AG08395 (cell line): ENCODE measurements around the gene SEMA3C.
"Not testable (repeated sequence)": the region's sequence is repeated elsewhere in the genome, so short reads cannot be mapped to it uniquely, and the experiment has no call there.

Source experiments
- DNase-seq: peaks from one replicate; pipeline ENCODE4 v3.0.0; 2012; ENCODE audit warnings: mixed read lengths, low spot score

Gene SEMA3C

DNA sequence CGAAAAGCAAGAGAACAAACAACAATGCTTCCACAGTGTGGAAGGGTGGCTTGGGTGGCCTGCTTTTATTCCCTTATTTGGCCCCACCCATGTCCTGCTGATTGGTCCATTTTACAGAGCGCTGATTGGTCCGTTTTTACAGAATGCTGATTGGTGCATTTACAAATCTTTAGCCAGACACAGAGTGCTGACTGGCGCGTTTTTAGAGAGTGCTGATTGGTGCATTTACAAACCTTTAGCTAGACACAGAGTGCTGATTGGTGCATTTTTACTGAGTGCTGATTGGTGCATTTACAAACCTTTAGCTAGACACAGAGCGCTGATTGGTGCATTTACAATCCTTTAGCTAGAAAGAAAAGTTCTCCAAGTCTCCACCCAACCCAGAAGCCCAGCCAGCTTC is 8.1 kb upstream of the SEMA3C start:
- not testable (repeated sequence) for DNase-seq

DNA sequence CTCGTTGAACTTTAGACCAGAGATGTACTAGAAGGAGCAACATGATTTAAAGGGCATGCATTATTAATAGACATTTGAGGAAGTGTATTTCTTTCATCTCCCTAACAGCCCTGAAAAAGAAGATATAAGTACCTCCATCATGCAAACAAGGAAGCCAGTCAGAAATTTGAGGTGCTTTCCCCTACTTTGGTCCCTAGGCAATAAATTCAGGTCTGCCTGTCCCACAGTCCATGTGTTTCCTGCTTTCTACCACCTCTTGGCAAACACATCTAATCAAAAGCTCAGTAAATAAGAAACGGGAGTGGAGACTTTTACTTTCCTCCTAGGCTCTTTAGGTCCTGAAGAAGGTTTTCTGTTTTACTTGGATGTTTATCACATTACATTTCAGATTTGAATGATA is 5.2 kb upstream of the SEMA3C start:
- no peak for DNase-seq

DNA sequence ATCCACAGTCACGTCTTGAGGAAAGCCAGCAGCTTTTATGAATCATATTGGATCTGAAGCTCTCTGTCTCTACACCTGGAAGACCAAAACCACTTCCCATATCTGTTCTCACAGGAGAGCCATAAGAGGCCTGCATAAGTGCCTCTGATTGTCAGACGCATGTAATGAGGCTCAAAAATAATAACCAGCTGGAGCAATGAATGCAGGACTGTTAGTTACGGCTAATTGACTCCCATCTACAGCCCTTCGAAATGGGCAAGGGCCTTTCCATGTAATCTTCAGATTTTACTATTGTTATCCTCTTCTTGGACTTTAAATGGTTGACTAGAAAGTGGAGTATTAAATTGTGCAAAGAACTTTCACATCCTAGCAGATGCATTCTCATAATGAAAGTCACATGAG is 4.4 kb upstream of the SEMA3C start:
- no peak for DNase-seq

DNA sequence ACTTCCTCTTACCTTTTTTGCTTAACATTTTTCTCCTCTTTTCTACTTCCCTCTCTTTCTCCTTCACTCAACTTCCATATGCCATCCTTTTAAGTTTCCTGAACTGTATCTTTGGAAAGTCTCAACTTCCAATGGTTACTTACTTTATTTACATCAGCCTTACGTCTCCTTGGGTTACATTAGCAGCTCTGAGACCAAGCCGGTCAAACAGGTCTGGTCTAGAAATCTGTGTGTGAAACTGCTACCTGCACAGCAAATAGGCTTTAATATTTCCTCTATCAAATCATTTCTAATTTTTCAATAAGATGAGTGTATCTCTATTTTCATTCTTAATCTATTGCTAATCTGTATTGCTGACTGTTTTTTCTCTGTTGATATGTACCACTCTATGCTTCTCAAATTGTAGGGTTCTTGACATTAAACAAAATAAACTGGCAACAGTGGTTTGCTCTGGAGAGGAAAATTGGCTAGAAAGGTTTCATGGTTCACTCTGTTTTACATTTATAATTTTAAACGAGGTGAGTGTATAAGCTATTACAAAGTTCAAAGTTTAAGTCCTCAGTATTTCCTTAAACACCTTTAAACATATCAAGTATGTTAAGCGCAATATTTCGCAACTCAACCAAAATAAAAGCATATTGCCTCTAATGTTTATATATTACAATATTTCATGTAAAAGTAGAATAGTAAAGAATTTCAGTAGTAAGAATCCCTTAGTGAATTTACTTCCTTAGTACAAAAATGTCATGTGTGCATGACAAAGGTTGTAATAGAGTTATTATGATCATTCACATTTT is 3.6 kb upstream of the SEMA3C start:
- no peak for DNase-seq

DNA sequence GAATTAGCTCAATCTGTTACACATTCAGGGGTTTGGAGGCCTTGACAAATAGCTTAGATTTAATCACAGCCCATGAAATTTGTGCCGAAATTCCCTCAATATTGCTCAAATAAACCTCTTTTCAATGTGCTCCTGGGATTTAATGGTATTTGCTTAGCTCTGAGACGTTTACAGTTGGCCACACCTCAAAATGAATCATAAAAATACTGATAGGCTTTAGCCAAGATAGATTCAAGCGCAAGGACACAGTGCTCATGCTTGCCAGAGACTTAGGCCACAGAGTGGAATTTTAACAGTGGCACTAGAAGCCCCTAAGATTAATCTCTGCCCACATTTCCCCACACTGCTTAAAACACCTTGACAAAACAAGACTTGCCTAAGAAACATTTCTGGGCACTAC is 2.3 kb upstream of the SEMA3C start:
- no peak for DNase-seq

DNA sequence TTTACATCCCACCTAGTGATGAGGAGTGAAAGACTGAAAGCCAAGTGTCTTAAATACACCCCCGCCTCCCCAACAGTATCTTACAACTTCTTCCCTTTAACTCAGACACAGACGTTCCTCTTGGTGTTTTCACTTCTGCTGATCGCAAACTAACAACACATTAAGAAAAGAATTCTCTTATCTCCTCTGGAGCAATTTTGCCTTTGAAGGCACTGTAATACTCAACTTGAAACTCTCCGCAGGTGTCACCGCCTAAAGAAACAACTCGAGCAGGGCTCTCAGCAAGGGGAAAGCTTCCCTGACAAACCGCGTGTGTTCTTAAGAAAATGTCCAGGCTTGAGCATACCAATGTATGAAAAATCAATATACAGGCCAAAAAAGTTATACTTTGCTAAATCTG is 452 bp downstream of the SEMA3C start:
- no peak for DNase-seq

DNA sequence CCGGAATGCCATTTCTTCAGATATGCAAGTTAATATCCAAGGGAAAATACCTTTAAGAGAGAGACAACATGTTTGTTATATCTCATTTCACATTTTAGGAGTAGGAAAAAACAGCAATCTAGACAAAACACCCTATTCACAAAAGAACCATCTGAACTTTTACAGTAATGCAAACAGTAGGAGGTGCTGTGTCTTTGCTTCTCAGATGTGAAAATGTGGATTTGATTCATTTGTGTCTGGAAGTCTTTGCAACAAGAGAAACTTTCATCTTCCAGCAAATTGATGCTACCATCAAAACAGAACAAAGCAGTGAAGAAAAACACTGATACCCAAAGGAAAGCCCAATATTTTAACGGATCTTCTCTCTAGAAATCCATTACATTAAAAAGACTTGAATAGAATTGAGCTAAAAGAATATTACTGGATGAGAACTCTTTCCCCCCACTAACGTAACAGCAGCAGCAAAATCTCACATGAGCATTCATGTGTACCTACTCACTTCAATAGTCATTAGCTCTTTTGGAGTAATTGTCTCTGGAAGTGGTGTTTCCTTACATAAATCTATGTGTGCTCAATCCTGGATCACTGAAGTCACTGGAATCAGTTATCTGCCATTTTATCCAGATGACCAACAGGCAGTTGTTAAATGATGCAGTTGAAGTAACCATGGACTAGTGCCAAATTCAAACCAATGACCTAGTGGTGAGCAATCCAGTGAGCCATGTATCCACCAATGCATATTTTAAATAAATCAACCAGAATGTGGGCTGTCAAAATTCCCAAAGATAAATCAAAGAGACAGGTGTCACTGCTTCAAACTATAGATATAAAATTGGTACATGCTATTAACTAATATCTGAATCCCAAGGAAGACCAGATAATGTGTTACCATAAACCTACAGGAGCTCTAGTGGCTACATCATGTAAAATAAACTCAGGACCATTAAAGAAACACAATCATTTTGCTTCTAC is 1.8 kb downstream of the SEMA3C start:
- DNase-seq, result peak; percentile 49

DNA sequence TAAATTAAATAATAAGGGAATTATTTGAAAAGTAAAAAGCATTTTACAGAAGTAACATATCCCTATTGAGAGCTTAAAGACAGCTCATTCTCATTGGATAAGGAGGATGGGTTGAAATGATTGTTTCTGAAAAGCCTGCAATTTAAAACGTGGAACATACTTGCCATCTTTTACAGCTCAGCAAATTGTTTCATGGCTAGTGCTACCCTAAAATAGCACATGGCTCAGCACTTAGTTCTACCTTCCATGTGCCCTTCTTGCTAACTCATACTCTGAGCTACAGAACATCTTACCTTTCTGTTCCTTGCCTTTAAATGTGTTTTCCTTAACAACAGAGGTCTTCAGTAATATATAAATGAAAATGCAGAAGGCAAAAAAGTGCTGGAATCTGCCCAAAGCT is 8.6 kb downstream of the SEMA3C start:
- DNase-seq, result no peak

DNA sequence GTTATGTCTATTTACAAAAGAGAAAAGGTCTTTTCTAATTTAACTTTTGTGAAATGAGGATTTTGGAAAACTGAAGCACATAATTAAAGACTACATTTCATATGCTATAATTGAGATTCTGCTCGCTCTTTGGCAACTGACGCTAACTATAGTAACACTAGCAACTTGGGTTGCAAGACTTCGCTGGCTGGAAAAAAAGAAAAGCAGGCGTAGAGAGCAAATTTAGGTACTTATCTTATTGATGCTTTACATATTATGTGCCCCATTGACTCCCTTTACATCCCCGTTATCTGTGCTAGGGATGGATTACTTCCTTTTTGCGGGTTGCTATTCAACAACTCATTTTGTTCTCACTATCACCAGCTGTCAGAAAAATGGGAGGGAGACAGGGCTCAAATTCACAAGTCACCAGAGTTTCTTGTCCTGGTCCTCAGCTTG is 10.5 kb downstream of the SEMA3C start:
- DNase-seq, result no peak

DNA sequence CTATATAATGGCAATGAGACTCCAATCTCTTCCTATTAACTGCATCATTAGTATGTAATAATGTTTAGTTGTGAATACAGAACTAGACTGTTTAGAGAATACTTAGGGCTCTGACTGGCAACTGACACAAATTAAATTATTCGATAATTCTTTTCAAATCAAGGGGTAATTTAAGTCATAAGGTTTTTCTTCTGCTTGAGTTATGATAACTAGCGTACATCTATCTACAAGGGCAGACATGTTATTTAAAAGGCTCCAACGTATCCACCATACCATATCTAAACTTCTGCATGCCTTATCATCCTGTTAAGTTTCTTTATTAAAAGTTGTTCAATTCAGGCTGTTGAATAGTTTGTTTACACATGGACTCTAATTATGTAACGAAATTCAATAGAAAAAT is 11.2 kb downstream of the SEMA3C start:
- no peak for DNase-seq

DNA sequence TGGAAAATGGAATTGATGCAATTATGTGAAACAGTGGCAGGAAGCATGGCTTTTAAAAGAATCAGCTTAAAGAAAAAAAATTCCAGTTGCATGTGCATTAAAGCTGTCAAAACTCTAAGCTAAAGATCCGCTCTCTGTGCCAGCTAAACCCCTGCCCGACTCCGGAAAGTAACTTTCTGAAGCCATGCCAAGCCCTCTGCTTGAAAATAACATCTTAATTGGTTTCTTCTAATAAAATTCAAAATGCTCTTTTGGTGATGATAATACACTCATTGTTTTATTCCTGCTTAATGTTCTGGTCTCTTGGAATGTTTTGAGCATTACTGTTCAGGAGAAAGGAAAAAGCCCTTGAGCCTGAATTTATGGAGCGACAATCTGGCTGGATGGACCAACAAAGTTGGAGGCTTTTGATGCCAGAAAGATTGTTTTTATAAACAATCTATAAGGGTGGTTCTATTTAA is 11.7 kb downstream of the SEMA3C start:
- no peak for DNase-seq

DNA sequence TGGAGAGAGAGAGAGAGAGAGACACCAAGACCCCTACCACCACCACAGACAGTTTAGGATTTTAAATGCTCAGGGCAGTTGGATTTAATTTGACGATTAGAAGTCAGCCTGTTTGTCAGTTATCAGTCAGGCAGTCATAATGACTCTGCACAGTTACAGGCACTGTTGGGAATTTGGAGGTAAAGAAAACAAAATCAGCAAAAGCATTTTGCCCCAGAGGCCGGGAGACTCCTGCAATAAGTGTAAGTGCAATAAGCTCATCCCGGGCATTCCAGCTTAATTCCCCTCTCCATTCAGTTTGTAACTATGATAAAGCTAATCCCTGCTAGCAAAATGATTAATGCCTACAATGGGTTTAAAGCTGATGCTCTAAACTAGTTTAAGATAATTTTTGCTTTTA is 13.5 kb downstream of the SEMA3C start:
- DNase-seq, result no peak

DNA sequence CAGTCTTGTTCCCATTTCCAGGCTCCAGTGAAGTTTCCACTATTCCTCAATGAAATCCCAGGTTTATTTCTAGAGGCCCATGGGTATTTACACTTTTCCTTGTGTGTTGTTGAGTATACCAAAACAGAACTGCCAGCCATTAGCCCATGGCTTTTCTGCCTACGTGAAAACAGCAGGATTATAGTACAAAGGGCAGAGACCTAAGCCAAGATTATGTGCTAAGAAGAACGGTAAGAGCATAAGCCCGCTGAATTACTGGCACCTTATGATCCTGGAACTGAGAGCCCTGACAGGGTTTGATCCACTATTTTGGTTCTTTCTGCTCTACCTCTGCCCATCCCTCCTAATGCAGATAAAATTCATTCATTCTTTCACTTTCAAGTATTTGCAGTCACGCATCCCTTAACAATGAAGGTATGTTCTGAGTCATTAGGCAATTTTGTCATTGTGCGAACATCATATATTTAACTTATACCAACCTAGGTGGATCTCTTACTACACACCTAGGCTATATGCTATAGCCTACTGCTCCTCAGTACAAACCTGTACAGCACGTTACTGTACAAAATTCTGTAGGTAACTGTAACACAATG is 16.0 kb downstream of the SEMA3C start:
- DNase-seq, result no peak

DNA sequence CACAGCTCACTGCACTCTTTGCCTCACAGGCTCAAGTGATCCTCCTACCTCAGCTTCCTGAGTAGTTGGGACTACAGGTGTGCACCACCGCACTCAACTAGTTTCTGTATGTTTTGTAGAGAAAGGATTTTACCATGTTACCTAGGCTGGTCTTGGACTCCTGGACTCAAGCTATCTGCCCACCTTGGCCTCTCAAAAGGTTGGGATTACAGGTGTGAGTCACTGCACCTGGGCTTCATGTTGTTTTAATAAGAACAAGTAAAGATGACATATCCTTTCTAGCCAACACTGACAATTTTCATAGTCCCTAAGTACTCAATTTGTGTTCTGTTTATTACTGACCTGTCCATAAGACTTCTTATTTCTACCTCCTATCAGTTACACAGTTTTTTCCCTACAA is 16.8 kb downstream of the SEMA3C start:
- DNase-seq, result no peak

DNA sequence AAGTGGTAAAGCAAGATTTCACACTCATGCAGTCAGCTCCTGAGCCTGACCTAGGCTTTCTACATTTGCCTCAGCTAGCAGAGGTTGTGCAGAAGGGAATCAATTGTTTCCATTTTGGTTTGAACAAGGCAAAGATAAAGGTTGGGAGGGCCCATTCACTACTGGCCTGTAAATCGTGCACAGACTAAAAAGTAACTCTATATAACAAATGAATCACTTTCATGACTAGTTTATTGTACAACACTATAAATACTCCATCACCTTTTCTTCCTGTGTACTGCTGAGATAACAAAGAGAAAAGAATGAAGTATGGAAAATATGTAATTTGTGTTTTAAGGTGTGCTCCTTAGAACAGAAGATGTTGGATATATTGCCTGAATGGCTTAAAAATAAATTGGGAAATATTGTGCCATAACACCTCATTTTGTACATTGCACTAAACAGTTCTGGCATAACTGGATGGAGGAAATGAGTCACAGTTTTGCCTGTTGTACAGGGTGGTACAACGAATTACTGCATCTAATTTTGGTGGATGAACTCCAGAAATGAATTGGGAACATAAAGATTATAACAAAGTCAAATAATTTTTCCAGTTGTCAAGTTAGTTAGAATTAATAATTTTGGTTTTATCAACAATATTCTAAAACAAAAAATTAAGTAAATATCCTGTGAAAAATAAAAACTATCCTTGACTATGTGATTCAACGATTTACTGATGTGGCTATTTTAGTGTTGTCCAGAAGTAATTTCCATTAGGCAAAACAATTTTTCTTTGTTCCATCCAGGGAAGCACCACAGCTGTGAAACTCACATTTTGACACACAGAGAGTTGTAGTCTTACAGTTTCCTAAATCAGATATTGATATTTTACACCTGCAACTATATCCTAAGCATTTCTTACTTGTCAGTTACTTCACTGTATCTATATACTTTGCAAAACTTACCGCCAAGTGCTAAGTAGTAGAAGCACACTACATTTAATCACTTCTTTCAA is 18.0 kb downstream of the SEMA3C start:
- peak; percentile 52 for DNase-seq

DNA sequence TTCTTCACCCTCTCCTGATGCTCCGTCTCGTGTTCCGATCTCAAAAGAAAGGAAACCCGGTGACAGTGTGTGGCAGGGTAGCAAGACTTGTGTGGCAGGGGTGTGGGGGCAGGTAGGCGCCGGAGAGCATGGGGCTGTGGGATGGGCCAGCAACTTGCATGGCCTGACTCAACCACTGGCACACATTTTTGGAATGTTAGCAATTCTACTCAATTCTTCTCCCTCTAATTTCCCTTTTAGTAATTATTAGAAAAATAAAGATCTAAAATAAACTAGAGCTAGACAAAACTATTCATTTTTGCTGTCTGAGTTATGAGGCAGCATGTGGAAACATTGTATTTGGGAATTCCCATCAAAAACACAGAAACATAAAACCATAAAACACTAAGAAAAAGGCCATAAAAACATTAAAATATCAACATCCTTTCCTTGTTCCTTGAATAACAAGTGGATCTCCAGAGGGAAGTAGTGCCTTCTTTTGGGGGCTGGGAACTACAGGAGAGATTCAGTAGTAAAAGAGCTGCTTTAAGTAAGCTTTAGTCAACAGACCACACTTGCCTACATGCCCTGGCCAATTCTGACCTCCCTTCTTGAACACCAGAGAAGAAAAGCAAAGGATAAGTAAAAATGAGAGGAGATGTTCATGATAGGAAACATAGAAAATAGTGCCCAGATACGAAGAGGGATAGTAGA is 21.8 kb downstream of the SEMA3C start:
- no peak for DNase-seq

DNA sequence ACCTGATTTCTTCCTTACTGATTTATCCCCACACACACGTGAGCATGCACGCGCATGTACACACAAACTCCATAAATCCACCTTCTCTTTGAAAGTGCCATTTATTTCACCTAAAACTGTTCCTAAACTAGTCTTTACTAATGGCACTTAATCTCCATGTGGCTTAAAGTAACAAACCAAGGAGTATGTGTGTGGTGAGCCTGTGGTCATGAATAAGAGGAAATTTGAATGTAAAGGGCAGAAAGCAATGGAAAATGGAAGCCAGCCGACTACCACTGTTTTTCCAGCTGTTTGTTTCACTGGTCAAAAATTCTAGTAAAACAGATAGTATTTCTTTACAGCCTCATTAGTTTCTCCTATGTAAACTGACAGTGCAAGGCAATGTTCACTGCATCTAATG is 23.8 kb downstream of the SEMA3C start:
- no peak for DNase-seq

DNA sequence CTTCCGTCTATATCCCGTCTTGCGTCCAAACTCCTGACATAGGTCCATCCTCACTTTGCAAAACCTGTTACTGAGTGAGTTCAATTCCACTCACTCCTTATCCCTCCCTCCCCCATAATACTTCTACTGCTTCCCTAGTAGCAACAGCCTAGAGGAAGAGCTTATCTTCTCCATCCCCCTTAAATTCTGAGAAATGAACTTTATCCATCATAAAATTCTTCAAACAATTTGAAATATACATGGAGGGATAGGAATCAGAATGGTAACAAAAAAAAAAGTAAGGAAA is 27.6 kb downstream of the SEMA3C start:
- DNase-seq, result no peak

DNA sequence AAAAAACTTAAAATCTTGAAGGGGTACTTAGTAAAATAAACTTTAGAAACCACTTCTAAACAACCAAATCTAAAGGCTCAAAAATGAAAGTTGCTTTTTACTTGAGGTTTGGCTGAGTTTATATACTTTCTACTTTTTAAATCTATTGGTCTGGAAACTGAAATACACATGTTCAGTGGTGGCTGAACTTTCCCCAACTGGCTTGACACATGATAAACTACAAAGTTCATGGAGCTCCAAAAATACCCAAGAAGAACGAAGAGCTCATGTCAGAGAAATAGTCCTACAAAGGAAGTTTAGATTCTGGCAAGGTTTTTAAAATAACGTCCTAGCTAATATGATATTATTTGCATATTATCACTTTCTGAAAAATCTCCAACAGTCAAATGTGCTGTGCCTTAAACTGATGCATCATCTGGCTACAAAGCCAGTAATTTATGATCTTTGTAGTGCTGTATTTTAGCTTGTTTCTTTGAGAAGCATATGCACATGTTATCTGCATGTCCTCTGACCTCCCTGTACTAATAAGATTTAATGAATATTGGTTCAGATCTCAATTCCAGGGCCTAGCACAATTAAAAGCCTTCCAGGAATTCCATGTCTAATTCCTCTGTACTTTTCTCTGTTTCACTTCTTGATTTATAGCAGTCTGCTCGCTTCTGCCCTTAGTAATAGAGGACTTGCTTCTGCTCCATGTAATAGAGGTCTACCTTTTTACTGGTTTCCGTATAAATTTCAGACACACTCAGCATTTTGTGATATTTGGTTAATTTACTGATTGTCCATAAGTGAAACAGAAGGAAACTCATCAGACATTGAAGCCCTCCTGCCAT is 28.2 kb downstream of the SEMA3C start:
- no peak for DNase-seq

DNA sequence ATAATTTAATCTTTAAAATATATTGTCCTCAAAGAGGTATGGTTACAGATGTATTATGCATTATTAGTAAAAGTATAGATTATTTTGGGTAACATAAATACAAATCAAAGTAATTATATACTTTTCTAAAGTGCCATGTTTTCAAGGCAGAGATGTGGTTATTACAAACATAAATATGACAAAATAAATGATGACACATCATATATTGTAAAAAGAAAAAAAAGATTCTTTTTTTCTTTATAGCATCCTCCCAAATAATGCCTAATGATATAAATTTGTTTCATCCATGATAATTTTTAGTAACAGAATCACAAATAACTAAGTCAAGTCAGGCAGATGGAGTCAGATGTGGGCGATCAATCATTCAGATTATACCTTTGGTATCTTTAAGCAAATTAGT is 29.3 kb downstream of the SEMA3C start:
- DNase-seq, result no peak
